G401.6 (cell line): Measurements from ENCODE around the gene CEP104.

Source experiments
- FAIRE-seq: peaks from 2 replicates; lab custom pipeline; 2012; peaks lifted over from hg19 to GRCh38; lab: Jason Lieb, UNC

Gene CEP104

GRCh38 chr1:3865606-3866160 is 8.7 kb upstream of the CEP104 start:
- no peak for FAIRE-seq

- FAIRE-seq = no peak
Measured at GRCh38 chr1:3864884-3865283, 7.9 kb upstream of the CEP104 start.

- no peak for FAIRE-seq
Measured at GRCh38 chr1:3863231-3863935, 6.4 kb upstream of the CEP104 start.

GRCh38 chr1:3858231-3858981 is 1.4 kb upstream of the CEP104 start:
- FAIRE-seq = no peak

GRCh38 chr1:3857791-3858129 is 749 bp upstream of the CEP104 start:
- no peak for FAIRE-seq

- FAIRE-seq = no peak
Measured at GRCh38 chr1:3852711-3853485, 4.1 kb downstream of the CEP104 start.

GRCh38 chr1:3852091-3852490 is 4.9 kb downstream of the CEP104 start:
- no peak for FAIRE-seq

GRCh38 chr1:3851292-3851691 is 5.7 kb downstream of the CEP104 start:
- FAIRE-seq = no peak

- no peak for FAIRE-seq
Measured at GRCh38 chr1:3850857-3851256, 6.2 kb downstream of the CEP104 start.

- no peak for FAIRE-seq
Measured at GRCh38 chr1:3847081-3847480, 9.9 kb downstream of the CEP104 start.

- no peak for FAIRE-seq
Measured at GRCh38 chr1:3846541-3846940, 10.5 kb downstream of the CEP104 start.

- no peak for FAIRE-seq
Measured at GRCh38 chr1:3842912-3843311, 14.1 kb downstream of the CEP104 start.

- no peak for FAIRE-seq
Measured at GRCh38 chr1:3841491-3841890, 15.5 kb downstream of the CEP104 start.

GRCh38 chr1:3838788-3839187 is 18.2 kb downstream of the CEP104 start:
- no peak for FAIRE-seq

- no peak for FAIRE-seq
Measured at GRCh38 chr1:3837685-3838084, 19.3 kb downstream of the CEP104 start.

- FAIRE-seq = no peak
Measured at GRCh38 chr1:3837200-3837599, 19.8 kb downstream of the CEP104 start.

- FAIRE-seq = no peak
Measured at GRCh38 chr1:3836421-3836820, 20.6 kb downstream of the CEP104 start.

GRCh38 chr1:3834701-3835100 is 22.3 kb downstream of the CEP104 start:
- FAIRE-seq = no peak

GRCh38 chr1:3831689-3832088 is 25.3 kb downstream of the CEP104 start:
- no peak for FAIRE-seq

- FAIRE-seq = no peak
Measured at GRCh38 chr1:3828391-3828790, 28.6 kb downstream of the CEP104 start.

GRCh38 chr1:3827813-3828307 is 29.2 kb downstream of the CEP104 start:
- no peak for FAIRE-seq

GRCh38 chr1:3825356-3825755 is 31.7 kb downstream of the CEP104 start:
- FAIRE-seq = no peak

GRCh38 chr1:3824650-3825049 is 32.4 kb downstream of the CEP104 start:
- FAIRE-seq = no peak
